IPS-11a (cell line): ENCODE results near the gene SLC22A23.

Experiments used
- H3K4me3 ChIP-seq: one replicate; pipeline ENCODE4 v1.5.1; 2013; ENCODE audit warnings: low read depth, low read length, control low read depth

SLC22A23 gene

GRCh38 chr6:3447005-3447404 is 9.8 kb downstream of the SLC22A23 start:
- no peak overlapping the region for H3K4me3 ChIP-seq

GRCh38 chr6:3446184-3446583 is 10.7 kb downstream of the SLC22A23 start:
- H3K4me3 ChIP-seq: no peak overlapping the region

- no peak overlapping the region for H3K4me3 ChIP-seq
Measured at GRCh38 chr6:3444276-3445088, 12.4 kb downstream of the SLC22A23 start.

- no peak overlapping the region for H3K4me3 ChIP-seq
Measured at GRCh38 chr6:3443221-3443515, 13.7 kb downstream of the SLC22A23 start.

GRCh38 chr6:3442431-3443220 is 14.2 kb downstream of the SLC22A23 start:
- no peak overlapping the region for H3K4me3 ChIP-seq

GRCh38 chr6:3440911-3441310 is 15.9 kb downstream of the SLC22A23 start:
- H3K4me3 ChIP-seq: no peak overlapping the region

GRCh38 chr6:3439961-3440360 is 16.9 kb downstream of the SLC22A23 start:
- H3K4me3 ChIP-seq: no peak overlapping the region

- H3K4me3 ChIP-seq: no peak overlapping the region
Measured at GRCh38 chr6:3438190-3439167, 18.4 kb downstream of the SLC22A23 start.

- H3K4me3 ChIP-seq: no peak overlapping the region
Measured at GRCh38 chr6:3433005-3433404, 23.8 kb downstream of the SLC22A23 start.

- H3K4me3 ChIP-seq: no peak overlapping the region
Measured at GRCh38 chr6:3432416-3432815, 24.4 kb downstream of the SLC22A23 start.

GRCh38 chr6:3431994-3432393 is 24.9 kb downstream of the SLC22A23 start:
- no peak overlapping the region for H3K4me3 ChIP-seq

GRCh38 chr6:3429211-3429610 is 27.6 kb downstream of the SLC22A23 start:
- H3K4me3 ChIP-seq: no peak overlapping the region

- H3K4me3 ChIP-seq: no peak overlapping the region
Measured at GRCh38 chr6:3428700-3429099, 28.1 kb downstream of the SLC22A23 start.

- H3K4me3 ChIP-seq: no peak overlapping the region
Measured at GRCh38 chr6:3428247-3428646, 28.6 kb downstream of the SLC22A23 start.

- no peak overlapping the region for H3K4me3 ChIP-seq
Measured at GRCh38 chr6:3427687-3428085, 29.2 kb downstream of the SLC22A23 start.

GRCh38 chr6:3426927-3427686 is 29.7 kb downstream of the SLC22A23 start:
- H3K4me3 ChIP-seq: no peak overlapping the region

- no peak overlapping the region for H3K4me3 ChIP-seq
Measured at GRCh38 chr6:3426091-3426926, 30.5 kb downstream of the SLC22A23 start.

- no peak overlapping the region for H3K4me3 ChIP-seq
Measured at GRCh38 chr6:3425574-3425973, 31.3 kb downstream of the SLC22A23 start.

GRCh38 chr6:3424185-3424927 is 32.5 kb downstream of the SLC22A23 start:
- H3K4me3 ChIP-seq: no peak overlapping the region
